NCI-H2107 treated with DMSO at 0.1 percent for 48 hours (cell line): ENCODE data around the gene FNBP1L.
A peak's percentile ranks its signal among the peaks of the same experiment; 100 is the strongest.

Experiments used
- DNase-seq: peaks from one replicate; lab custom pipeline; 2025; ENCODE audit not compliant: unreplicated experiment; lab: John Stamatoyannopoulos, UW

FNBP1L gene

GRCh38 chr1:93528412-93528811, 80.5 kb downstream of the FNBP1L start:
- DNase-seq, result no peak

GRCh38 chr1:93531193-93531592, 83.3 kb downstream of the FNBP1L start:
- DNase-seq, result no peak

GRCh38 chr1:93532780-93533378, 85.0 kb downstream of the FNBP1L start:
- DNase-seq, result no peak

GRCh38 chr1:93533677-93534076, 85.8 kb downstream of the FNBP1L start:
- no peak for DNase-seq

- DNase-seq, result no peak
Observed at GRCh38 chr1:93537396-93537795, 89.5 kb downstream of the FNBP1L start.

- no peak for DNase-seq
Observed at GRCh38 chr1:93537924-93538323, 90.0 kb downstream of the FNBP1L start.

- peak; percentile 26 for DNase-seq
Observed at GRCh38 chr1:93541045-93541444, 93.1 kb downstream of the FNBP1L start.

GRCh38 chr1:93542398-93542797, 94.5 kb downstream of the FNBP1L start:
- no peak for DNase-seq

- DNase-seq, result no peak
Observed at GRCh38 chr1:93546162-93546863, 98.4 kb downstream of the FNBP1L start.

- no peak for DNase-seq
Observed at GRCh38 chr1:93549131-93549530, 101.2 kb downstream of the FNBP1L start.

GRCh38 chr1:93549811-93550210, 101.9 kb downstream of the FNBP1L start:
- no peak for DNase-seq

GRCh38 chr1:93552741-93553455, 105.0 kb downstream of the FNBP1L start:
- DNase-seq, result peak; percentile 95

GRCh38 chr1:93553886-93554490, 106.1 kb downstream of the FNBP1L start:
- DNase-seq, result peak; percentile 65

GRCh38 chr1:93554883-93555872, 107.3 kb downstream of the FNBP1L start:
- no peak for DNase-seq

GRCh38 chr1:93556291-93556690, 108.4 kb downstream of the FNBP1L start:
- peak; percentile 41 for DNase-seq

GRCh38 chr1:93559045-93559444, 111.1 kb downstream of the FNBP1L start:
- DNase-seq, result no peak

- no peak for DNase-seq
Observed at GRCh38 chr1:93559695-93560094, 111.8 kb downstream of the FNBP1L start.

GRCh38 chr1:93565496-93566206, 117.7 kb downstream of the FNBP1L start:
- DNase-seq, result peak; percentile 27

- no peak for DNase-seq
Observed at GRCh38 chr1:93566227-93566626, 118.3 kb downstream of the FNBP1L start.
